ENCODE data around the gene ABCA4.

GRCh38 chr1:94027721-94028515 lies 93.0 kb downstream of the ABCA4 start:
- TF ChIP-seq ZNF274 (IDR thresholded peaks at IDR 0.05; ENCODE audit: low read length) (no peak), ZNF274 (tag by site-specific recombination; IDR thresholded peaks at IDR 0.05; ENCODE audit: borderline replicate concordance) (no peak), ZNF701 (tag by site-specific recombination; IDR thresholded peaks at IDR 0.05) (no peak), ZNF558 (tag by site-specific recombination; IDR thresholded peaks at IDR 0.05) (no peak), ZNF776 (tag by site-specific recombination; IDR thresholded peaks at IDR 0.05; ENCODE audit: borderline replicate concordance) (no peak), ZSCAN30 (tag by site-specific recombination; IDR thresholded peaks at IDR 0.05) (no peak), CTCF (tag by site-specific recombination; IDR thresholded peaks at IDR 0.05) (no peak), ZSCAN23 (tag by site-specific recombination; IDR thresholded peaks at IDR 0.05) (no peak)

Measured in HEK293 (cell line).